HK-2 (cell line): Measurements from ENCODE around the gene SSX2B.
"Not testable (repeated sequence)": the region's sequence is repeated elsewhere in the genome, so short reads cannot be mapped to it uniquely, and the experiment has no call there.

Experiments
- DNase-seq: peaks from one replicate; pipeline ENCODE4 v3.0.0-alpha.2; 2018; ENCODE audit not compliant: unreplicated experiment

The SSX2B gene, protein sequence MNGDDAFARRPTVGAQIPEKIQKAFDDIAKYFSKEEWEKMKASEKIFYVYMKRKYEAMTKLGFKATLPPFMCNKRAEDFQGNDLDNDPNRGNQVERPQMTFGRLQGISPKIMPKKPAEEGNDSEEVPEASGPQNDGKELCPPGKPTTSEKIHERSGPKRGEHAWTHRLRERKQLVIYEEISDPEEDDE

DNA sequence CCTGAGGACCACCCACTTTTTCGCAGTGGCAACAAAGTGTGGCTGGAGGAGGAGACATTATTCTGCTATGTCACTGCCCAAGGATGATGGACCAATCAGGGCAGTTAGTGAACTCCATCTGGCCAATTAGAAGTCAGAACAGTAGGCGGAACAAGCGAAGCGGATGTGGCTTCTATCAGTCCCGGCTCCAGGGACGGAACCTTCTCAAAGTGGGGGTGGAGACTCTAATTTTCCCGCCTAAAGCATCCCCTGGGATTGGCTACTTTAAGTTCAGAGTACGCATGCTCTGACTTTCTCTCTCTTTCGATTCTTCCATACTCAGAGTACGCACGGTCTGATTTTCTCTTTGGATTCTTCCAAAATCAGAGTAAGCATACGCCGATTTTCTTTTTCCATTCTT, at the start of gene SSX2B:
Gene SSX2B, plus strand, starts transcription at position 301 of the 400 bp plus-strand sequence. CDS start 1,429 bp downstream, outside the sequence.
- DNase-seq = not testable (repeated sequence)

- not testable (repeated sequence) for DNase-seq
Measured at GRCh38 chrX:52707078-52707477, 44.0 kb upstream of the SSX2B start, which contains the start of gene SSX2. Gene SSX2, minus strand, starts transcription at chrX:52707178. Its CDS starts 1,429 bp downstream, at chrX:52705749.

GRCh38 chrX:52765983-52766382, 14.9 kb downstream of the SSX2B start:
- not testable (repeated sequence) for DNase-seq

- not testable (repeated sequence) for DNase-seq
Measured at GRCh38 chrX:52773504-52773903, 22.5 kb downstream of the SSX2B start.

DNA sequence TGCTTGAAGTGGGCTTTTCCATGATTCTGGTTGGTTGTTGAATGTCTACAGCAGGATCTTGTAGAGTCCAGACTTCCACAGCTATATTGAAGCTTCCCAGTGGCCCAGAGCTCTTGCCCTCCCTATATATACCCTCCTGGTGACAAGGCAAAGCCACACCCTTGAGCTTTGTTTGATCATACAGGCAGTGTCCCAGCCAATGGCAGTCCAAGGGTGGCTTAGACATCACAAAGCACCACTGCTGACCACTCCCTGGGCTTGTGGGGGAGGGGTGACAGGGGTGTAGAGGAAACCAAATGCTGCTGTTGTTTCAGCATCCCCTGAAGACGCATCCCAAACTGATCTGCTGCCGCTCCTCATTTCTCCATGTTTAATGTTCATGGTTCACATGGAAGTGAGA, 46.3 kb downstream of the SSX2B start, which contains the start of gene SPANXN5:
Gene SPANXN5, minus strand, starts transcription at position 101 of the 400 bp plus-strand sequence. Its CDS starts 79 bp downstream, at position 22.
- not testable (repeated sequence) for DNase-seq

DNA sequence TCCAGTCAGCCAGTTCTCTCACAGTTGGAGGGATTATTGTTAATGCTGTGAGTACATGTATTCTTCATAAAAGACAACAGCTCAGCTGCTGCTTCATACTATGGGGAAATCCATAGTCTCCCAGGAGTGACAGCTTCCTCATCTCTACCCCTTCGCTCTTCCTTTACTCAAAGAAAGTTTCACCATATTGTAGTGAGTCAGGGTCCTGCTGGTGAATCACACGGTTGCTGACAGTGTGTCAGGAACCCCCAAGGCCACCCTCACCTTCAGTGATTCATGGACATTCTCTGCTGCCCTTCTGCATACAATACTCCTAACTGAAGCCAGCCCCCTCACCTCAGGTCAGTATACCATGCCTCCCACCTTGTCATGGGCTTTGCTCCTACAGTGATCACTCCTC, 53.8 kb downstream of the SSX2B start:
- DNase-seq = not testable (repeated sequence)
